Measurements from ENCODE around the gene RNLS.

The RNLS gene

DNA sequence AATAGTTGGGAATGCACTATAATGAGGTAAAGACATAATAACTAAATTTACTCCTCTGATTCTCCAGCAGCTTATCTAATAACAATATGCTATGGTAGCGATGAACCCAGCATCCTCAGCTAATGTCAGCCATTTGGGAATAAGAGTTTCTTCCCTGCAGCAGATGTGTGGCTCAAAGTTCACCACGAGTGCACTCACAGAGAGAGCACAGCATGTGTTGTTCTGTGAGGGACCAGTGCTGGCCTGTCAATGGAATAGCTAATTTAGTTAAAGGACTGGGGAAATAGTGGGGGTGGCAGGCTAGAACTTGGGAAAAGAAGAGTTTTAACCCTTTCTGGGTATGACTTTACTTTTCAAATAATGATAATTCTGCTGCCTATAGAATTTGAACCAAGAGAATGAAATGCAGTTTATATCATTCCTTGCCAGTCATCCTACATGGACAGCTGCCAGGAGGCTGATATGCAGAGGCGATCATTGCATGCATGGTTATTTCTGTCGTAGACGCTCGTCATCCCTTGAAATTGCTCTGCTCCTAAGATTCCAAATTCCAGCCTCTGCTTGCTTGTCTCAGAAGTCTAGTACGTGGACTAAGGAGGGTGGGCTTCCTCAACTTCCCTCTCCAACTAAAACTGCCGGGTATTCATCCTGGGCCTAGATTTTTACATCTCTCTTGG lies 355.6 kb downstream of the RNLS start:
- H3K27me3 Mint-ChIP-seq (ENCODE audit: low read depth), result peaks cover 27% of the 10 kb centered on the region
- DNase-seq (ENCODE audit: low spot score), result no peak
- peaks cover 2% of the 10 kb centered on the region for H3K36me3 Mint-ChIP-seq (ENCODE audit: low read depth)
- peaks cover 10% of the 10 kb centered on the region for H3K9me3 Mint-ChIP-seq
- H3K27ac Mint-ChIP-seq, result no peak overlapping the region
- no peak overlapping the region for H3K4me3 Mint-ChIP-seq
- H3K4me1 Mint-ChIP-seq (ENCODE audit: low read depth), result peaks cover 2% of the 10 kb centered on the region

- no peak for DNase-seq (ENCODE audit: low spot score)
- H3K4me1 Mint-ChIP-seq (ENCODE audit: low read depth), result peaks cover 2% of the 10 kb centered on the region
- H3K27ac Mint-ChIP-seq, result no peak overlapping the region
- H3K9me3 Mint-ChIP-seq, result peaks cover 10% of the 10 kb centered on the region
- peaks cover 2% of the 10 kb centered on the region for H3K36me3 Mint-ChIP-seq (ENCODE audit: low read depth)
- no peak overlapping the region for H3K4me3 Mint-ChIP-seq
- peaks cover 27% of the 10 kb centered on the region for H3K27me3 Mint-ChIP-seq (ENCODE audit: low read depth)
Measured at GRCh38 chr10:88226891-88227290, 356.2 kb downstream of the RNLS start.

DNA sequence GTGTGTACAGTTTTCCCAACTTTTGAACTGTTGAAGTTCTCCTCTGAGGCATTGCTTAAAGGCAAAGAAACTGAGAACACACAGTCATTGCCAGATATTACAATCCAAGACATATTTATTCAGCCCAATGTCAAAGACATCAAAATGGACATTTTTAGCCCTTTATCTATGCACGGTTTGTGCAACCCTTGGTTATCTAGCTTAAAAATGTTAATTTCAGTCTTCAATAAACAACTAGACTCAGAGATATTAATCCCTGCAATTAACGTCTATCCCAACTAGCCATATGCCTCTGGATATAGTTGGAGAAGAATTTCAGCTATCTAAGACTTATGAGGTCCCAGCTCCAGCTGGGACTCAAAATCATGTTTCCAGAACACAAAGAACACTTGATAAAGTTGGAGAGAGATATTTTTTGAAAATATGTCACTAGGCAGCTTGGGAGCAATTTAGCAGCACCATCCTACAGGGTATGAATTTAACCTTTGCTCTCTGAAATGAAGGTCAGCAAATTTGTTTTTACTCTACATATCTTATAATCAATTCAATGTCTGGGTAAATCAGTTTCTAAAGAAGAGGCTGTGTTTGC lies 357.0 kb downstream of the RNLS start:
- Mint-ChIP-seq H3K36me3 (ENCODE audit: low read depth) (peaks cover 2% of the 10 kb centered on the region), H3K27me3 (ENCODE audit: low read depth) (peaks cover 32% of the 10 kb centered on the region), H3K4me3 (no peak overlapping the region), H3K9me3 (peaks cover 10% of the 10 kb centered on the region), H3K27ac (no peak overlapping the region), H3K4me1 (ENCODE audit: low read depth) (peaks cover 2% of the 10 kb centered on the region)
- no peak for DNase-seq (ENCODE audit: low spot score)
